Activated CD8-positive, alpha-beta memory T cell treated with anti-CD3 and anti-CD28 coated beads, Interleukin-2, amount 10 ng/mL, durations not matched to agents 7 days and 5 days (primary cell): ENCODE results near the gene PER2. TPM values are rescaled to one million over a fixed set of nuclear protein-coding genes. Genes with fewer than 3 reads are reported as not detected.
"Not testable (repeated sequence)": the region's sequence is repeated elsewhere in the genome, so short reads cannot be mapped to it uniquely, and the experiment has no call there.

Experiments used
- ATAC-seq: fragments of 150-1000 bp; cut with Tn5 transposase; one replicate; pipeline ENCODE4 v1.10.0; 2021; ENCODE audit warnings: moderate library complexity
- CTCF ChIA-PET: fragments of 350-600 bp; sonication (Branson Sonifier 250); formaldehyde crosslinking; loops from one replicate; lab custom pipeline; 2021; ENCODE audit warnings: antibody characterized with exemption; lab: Charles Lee
- DNase-seq: peaks from one replicate; pipeline ENCODE4 v3.0.0-alpha.2; 2020
- H3K27ac Mint-ChIP-seq: one replicate; pipeline ENCODE4 v1.8.0; 2021; ENCODE audit warnings: mild to moderate bottlenecking, mixed read lengths
- H3K27me3 Mint-ChIP-seq: one replicate; pipeline ENCODE4 v1.8.0; 2021; ENCODE audit warnings: mixed read lengths
- H3K36me3 Mint-ChIP-seq: one replicate; pipeline ENCODE4 v1.8.0; 2021; ENCODE audit warnings: mild to moderate bottlenecking, mixed read lengths
- H3K4me1 Mint-ChIP-seq: one replicate; pipeline ENCODE4 v1.8.0; 2021; ENCODE audit warnings: mixed read lengths
- H3K4me3 Mint-ChIP-seq: one replicate; pipeline ENCODE4 v1.8.0; 2021; ENCODE audit warnings: mild to moderate bottlenecking, moderate library complexity, mixed read lengths
- H3K9me3 Mint-ChIP-seq: one replicate; pipeline ENCODE4 v1.8.0; 2022; ENCODE audit warnings: low read depth, mixed read lengths
- total RNA-seq, 2 experiments: library from RNA; stranded (reverse); gene quantifications; one replicate each; pipeline ENCODE4 v1.2.3, GENCODE V29; 2021

The PER2 gene
- total RNA-seq, 2 experiments from 2014 or later = 9.1 to 11.5 TPM

DNA sequence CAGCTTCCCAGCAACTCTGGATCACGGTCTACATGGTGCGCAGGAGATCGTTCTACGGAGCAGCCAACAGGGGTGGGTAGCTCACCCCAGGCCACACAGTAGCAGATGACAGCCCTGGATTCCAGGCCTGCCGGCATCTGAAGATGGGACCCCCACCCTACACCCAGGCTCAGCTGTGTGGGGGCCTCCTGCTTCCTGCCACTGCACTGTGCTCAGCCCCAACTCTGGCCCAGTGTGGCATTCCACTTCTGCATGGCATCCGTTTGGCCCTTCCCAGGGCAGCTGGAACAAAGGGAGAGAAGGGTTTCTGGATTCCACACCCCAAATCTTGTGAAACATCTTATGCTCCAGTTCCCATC is 9.1 kb downstream of the PER2 start:
- H3K27me3 Mint-ChIP-seq = no peaks in the 10 kb centered on the region
- no peaks in the 10 kb centered on the region for H3K4me1 Mint-ChIP-seq
- CTCF ChIA-PET = no interaction called here
- no peak overlapping the region for H3K27ac Mint-ChIP-seq
- no peaks in the 10 kb centered on the region for H3K9me3 Mint-ChIP-seq
- DNase-seq (no peak), ATAC-seq (no peak)
- no peaks in the 10 kb centered on the region for H3K36me3 Mint-ChIP-seq
- H3K4me3 Mint-ChIP-seq = no peak overlapping the region

DNA sequence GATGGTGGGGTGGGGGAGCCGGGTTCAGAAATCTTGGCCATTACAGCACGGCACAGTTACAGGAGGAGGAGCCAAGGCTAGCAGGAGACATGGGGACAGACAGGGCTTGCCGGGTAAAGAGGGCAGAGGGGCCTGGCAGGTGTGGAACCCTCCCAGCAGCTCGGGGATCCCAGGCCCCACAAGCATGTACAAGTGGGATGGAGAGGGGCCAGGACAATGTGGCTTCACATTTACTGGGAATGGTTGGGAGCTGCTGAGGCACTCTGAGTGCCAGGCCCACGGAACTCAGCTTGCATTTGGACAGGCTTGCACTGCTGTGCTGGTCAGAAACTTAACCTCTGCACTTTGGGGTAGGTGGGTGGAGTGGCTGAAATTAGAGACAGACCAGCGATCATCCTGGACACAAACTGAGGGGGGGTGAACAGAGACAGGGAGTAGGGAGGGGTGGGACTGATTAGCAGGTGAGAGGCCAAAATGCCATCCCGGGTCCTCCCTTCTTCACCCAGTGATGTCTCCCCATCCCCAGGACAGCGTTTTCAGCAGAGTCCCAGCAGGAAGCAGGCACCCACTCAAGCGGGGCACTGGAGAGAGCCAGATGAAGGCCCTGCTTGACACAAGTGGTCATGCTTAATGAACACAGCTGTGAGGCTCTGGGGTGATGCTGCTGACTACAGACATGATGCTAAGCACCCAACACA is 9.6 kb downstream of the PER2 start:
- H3K27me3 Mint-ChIP-seq = no peaks in the 10 kb centered on the region
- no peaks in the 10 kb centered on the region for H3K4me1 Mint-ChIP-seq
- H3K27ac Mint-ChIP-seq = no peak overlapping the region
- no peaks in the 10 kb centered on the region for H3K36me3 Mint-ChIP-seq
- DNase-seq (no peak), ATAC-seq (no peak)
- CTCF ChIA-PET = interaction anchor here (0.7 kb wide), 1 partner anchor 13 kb away, joined by 3 read pairs; no protein-coding TSS in a partner anchor
- no peaks in the 10 kb centered on the region for H3K9me3 Mint-ChIP-seq
- no peak overlapping the region for H3K4me3 Mint-ChIP-seq

DNA sequence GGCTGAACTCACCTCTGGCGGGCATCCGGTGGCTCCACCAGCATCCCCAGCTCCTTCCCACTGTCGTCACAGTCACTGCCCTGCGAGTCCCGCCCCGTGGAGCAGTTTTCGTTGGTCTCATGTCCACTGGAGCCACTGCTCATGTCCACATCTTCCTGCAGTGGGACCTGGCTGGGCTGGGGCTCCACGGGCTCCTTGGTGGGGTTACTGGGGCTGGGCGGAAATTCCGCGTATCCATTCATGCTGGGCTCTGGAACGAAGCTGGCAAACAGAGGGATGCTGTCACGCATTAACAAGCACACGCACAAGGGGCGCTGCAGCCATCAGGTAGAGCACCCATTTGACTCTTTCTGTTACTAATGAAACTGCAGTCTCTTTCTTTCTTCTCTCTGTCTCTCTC is 10.7 kb downstream of the PER2 start:
- H3K9me3 Mint-ChIP-seq = no peaks in the 10 kb centered on the region
- H3K4me3 Mint-ChIP-seq = no peak overlapping the region
- ATAC-seq = no peak
- no peaks in the 10 kb centered on the region for H3K4me1 Mint-ChIP-seq
- CTCF ChIA-PET = no interaction called here
- no peaks in the 10 kb centered on the region for H3K27me3 Mint-ChIP-seq
- H3K27ac Mint-ChIP-seq = no peak overlapping the region
- no peak for DNase-seq
- H3K36me3 Mint-ChIP-seq = no peaks in the 10 kb centered on the region

DNA sequence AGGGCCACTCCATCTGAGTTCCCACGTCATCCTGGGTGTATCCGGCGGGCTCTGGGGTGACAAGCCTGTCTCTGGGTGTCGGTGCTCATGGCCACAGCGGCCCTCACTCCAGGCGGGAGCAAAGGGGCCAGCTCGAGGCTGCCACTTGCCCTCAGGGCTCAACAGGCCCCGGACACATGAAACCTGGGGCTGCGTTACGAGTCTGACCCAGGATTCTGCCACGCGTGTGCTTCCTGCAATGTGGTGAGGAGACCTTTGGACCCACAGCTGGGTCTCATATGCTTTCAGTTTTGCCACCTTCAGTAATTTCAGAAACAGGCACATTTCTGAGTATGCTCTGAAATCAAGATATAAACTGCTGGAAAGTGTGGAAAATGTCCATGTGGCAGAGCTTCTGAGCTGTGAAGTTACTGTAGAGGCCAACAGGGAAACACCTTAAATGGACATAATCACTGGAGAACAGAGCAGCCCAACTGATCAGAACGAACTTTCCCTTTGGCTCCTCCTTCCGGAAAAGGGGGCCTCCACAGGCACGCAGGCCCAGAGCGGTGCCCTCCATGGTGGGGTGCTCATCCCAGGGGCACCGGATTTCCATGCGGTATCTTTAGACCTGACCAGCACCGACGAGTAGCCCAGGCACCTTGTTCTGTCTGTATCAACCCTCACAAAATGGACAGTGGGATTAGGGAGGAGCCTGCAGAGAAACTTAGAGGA is 14.1 kb downstream of the PER2 start:
- H3K4me3 Mint-ChIP-seq = no peak overlapping the region
- no peak overlapping the region for H3K27ac Mint-ChIP-seq
- no peaks in the 10 kb centered on the region for H3K27me3 Mint-ChIP-seq
- CTCF ChIA-PET = interaction anchor here (1.0 to 1.7 kb wide), 3 partner anchors 10 to 19 kb away, joined by 3 to 4 read pairs (median 3); no protein-coding TSS in a partner anchor
- H3K36me3 Mint-ChIP-seq = no peaks in the 10 kb centered on the region
- no peaks in the 10 kb centered on the region for H3K4me1 Mint-ChIP-seq
- ATAC-seq (no peak), DNase-seq (no peak)
- no peaks in the 10 kb centered on the region for H3K9me3 Mint-ChIP-seq

DNA sequence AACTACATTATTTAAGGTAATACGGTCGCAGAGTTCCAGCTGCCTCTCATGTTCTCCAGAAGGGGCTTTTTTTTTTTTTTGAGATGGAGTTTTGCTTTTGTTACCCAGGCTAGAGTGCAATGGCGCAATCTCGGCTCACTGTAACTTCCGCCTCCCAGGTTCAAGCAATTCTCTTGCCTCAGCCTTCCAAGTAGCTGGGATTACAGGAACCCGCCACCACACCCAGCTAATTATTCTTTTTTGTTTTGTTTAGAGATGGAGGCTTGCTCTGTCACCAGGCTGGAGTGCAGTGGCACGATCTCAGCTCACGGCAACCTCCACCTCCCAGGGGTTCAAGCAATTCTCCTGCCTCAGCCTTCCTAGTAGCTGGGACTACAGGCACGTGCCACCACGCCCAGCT is 15.0 kb downstream of the PER2 start:
- CTCF ChIA-PET = interaction anchor here (0.8 to 2.4 kb wide), 4 partner anchors 9 to 69 kb away, joined by 3 to 8 read pairs (median 4); no protein-coding TSS in a partner anchor

DNA sequence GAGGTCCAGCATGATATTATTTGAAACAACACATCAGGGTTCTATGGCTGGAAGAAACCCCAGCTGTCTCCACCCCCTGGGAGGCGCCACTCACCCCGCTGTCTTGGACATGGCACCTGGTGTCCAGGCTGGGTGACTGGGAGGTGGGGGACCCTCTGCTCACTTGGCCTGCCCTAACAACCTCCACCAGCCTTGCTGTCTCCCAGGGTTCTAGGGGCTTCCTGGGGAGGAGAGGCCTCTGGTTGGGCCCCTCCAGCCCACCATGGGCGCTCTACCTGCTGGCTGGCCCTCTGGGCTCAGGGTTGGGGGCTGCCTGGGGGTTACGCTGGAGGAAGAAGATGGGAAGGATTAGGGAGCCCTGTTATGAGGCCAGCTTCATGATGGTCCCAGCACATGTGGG is 16.3 kb downstream of the PER2 start:
- DNase-seq = no peak
- H3K4me3 Mint-ChIP-seq = no peak overlapping the region
- peaks cover 1% of the 10 kb centered on the region for H3K36me3 Mint-ChIP-seq
- no peaks in the 10 kb centered on the region for H3K27me3 Mint-ChIP-seq
- H3K4me1 Mint-ChIP-seq = no peaks in the 10 kb centered on the region
- H3K27ac Mint-ChIP-seq = no peak overlapping the region
- no peak for ATAC-seq
- CTCF ChIA-PET = interaction anchor here (2.4 kb wide), 1 partner anchor 9 kb away, joined by 8 read pairs; no protein-coding TSS in a partner anchor
- no peaks in the 10 kb centered on the region for H3K9me3 Mint-ChIP-seq

More for the DNA sequence above, 15.0 kb downstream of the PER2 start:
- H3K27ac Mint-ChIP-seq, H3K27me3 Mint-ChIP-seq, H3K4me1 Mint-ChIP-seq, H3K36me3 Mint-ChIP-seq, H3K9me3 Mint-ChIP-seq, ATAC-seq, DNase-seq, H3K4me3 Mint-ChIP-seq: not testable (repeated sequence)

DNA sequence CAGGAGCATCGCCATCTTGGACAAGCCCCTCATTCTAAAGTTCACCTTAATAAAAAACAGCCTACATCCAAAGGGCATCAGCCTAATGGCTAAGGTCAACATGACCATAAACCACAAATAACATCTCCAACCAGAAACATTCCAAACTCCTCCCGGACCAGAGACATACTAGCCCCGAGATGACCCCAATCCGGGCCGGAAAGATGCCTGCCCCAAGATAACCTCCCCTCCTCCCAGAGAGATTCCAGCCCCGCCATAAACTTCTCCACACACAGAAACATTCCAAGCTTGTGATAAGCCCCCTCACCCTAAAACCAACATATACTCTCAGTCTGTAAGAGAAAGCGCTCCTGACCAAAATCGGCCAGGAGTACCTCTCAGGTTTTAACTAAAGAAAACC is 16.7 kb downstream of the PER2 start:
- not testable (repeated sequence) for ATAC-seq, H3K36me3 Mint-ChIP-seq, H3K4me1 Mint-ChIP-seq, DNase-seq, H3K27ac Mint-ChIP-seq, H3K9me3 Mint-ChIP-seq, H3K4me3 Mint-ChIP-seq, H3K27me3 Mint-ChIP-seq
- CTCF ChIA-PET = interaction anchor here (2.4 kb wide), 1 partner anchor 8 kb away, joined by 8 read pairs; no protein-coding TSS in a partner anchor

DNA sequence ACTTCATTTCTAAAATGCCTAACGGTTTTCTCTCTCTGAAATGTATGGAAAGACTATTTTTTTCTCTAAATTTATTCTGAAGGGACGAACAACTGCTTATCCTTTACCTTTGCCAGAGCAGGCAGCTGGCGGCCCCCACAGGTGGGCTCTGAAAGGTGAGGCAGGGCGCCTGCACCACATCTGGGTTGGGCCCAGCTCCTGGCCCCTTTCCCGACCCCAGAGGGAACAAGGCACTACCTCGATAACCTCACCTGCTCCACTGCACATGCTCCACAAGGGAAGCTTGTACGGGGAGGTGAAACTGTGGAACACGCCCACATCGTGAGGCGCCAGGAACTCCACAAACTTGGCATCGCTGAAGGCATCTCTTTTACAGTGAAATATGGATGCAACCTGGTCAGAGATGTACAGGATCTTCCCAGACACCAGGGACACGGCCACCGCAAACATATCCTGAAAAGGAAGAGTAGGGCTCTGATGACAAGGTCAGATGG is 17.3 kb downstream of the PER2 start:
- H3K4me3 Mint-ChIP-seq = no peak overlapping the region
- peaks cover 1% of the 10 kb centered on the region for H3K36me3 Mint-ChIP-seq
- CTCF ChIA-PET = interaction anchor here (2.4 kb wide), 1 partner anchor 8 kb away, joined by 8 read pairs; no protein-coding TSS in a partner anchor
- ATAC-seq (no peak), DNase-seq (no peak)
- no peaks in the 10 kb centered on the region for H3K9me3 Mint-ChIP-seq
- no peak overlapping the region for H3K27ac Mint-ChIP-seq
- H3K27me3 Mint-ChIP-seq = no peaks in the 10 kb centered on the region
- no peaks in the 10 kb centered on the region for H3K4me1 Mint-ChIP-seq

DNA sequence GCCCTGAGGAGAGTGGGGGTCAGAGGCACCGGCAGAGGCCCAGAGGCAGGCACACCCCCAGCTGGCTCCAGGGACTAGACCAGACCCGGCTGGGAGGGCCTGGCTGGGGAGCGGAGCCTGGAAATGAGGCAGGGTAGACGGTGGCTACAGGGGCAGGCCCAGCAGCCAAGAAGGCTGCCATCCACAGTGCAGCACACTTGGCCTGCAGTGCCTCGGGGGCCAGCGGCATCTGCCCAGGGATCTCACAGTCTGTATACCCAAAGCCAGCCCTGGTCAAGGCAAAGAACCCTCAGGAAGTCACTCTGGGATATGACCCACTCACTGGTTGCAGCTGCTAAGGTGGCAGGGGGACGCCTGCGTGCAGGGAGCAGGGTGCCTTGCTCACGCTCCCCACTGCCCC is 17.8 kb downstream of the PER2 start:
- ATAC-seq (no peak), DNase-seq (no peak)
- Mint-ChIP-seq H3K36me3 (peaks cover 1% of the 10 kb centered on the region), H3K4me3 (no peak overlapping the region), H3K27ac (no peak overlapping the region), H3K4me1 (no peaks in the 10 kb centered on the region), H3K9me3 (no peaks in the 10 kb centered on the region), H3K27me3 (no peaks in the 10 kb centered on the region)
- CTCF ChIA-PET = no interaction called here

DNA sequence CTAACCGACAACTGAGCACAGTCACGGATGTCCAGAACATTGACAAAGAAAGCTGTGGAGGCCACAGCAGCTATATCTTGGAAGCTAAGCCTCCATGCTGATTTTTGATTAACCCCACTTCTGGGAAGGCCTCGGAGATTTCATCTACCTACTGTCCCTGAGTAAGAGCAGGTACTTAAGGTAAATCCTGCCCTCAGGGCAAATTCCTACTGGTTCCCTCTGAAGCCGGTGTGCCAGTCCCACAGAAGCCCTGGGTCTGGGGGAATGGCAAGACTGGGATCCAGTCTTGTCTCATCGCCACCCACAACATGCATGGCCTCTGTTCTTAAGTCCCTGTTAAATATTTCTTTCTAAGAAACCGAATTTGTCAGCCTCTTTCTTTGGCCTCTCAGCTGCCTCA is 18.7 kb downstream of the PER2 start:
- Mint-ChIP-seq H3K4me3 (no peak overlapping the region), H3K27ac (no peak overlapping the region), H3K27me3 (no peaks in the 10 kb centered on the region), H3K4me1 (no peaks in the 10 kb centered on the region), H3K9me3 (no peaks in the 10 kb centered on the region), H3K36me3 (peaks cover 1% of the 10 kb centered on the region)
- CTCF ChIA-PET = no interaction called here
- DNase-seq (no peak), ATAC-seq (no peak)

DNA sequence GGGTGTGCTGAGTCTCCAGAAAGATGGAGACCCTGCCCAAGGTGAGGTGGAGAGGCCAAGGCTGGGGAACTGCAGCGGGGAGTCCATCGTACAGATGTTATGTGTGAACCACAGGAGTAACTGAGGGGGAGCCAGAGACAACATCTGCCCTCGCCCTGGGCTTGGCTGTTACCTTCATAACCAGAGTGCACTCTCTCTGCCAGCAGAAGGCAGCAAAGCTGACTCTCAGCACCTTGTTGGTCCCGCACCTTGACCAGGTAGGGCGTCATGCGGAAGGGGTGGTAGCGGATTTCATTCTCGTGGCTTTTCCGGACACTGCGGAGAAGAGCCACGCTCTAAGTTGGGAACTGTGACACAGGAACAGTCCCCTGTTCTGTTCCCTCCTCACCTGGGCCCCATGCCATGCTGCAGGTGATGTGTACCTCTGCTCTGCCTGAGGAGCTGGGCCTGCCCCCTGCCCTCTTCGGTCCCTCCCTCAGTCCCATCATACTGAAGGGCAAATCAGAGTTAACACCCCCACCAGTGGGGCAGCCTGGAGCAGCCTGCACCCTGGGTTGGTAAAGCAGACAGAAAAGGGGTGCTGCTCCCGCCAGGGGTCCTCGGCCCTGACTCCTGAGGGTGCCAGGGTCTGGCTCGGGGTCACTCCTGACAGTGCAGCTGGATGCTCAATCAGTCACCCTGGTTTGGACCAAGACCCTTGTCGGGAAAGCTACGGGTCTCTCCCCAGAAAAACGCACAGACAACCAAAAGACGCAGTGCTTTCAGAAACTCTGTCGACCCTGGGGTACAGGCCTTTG is 20.3 kb downstream of the PER2 start:
- no peak overlapping the region for H3K27ac Mint-ChIP-seq
- ATAC-seq = no peak
- peaks cover 1% of the 10 kb centered on the region for H3K36me3 Mint-ChIP-seq
- H3K4me1 Mint-ChIP-seq = peaks cover 5% of the 10 kb centered on the region
- H3K27me3 Mint-ChIP-seq = no peaks in the 10 kb centered on the region
- H3K9me3 Mint-ChIP-seq = no peaks in the 10 kb centered on the region
- CTCF ChIA-PET = interaction anchor here (1.1 kb wide), 1 partner anchor 12 kb away, joined by 4 read pairs; no protein-coding TSS in a partner anchor
- DNase-seq = no peak
- H3K4me3 Mint-ChIP-seq = no peak overlapping the region

DNA sequence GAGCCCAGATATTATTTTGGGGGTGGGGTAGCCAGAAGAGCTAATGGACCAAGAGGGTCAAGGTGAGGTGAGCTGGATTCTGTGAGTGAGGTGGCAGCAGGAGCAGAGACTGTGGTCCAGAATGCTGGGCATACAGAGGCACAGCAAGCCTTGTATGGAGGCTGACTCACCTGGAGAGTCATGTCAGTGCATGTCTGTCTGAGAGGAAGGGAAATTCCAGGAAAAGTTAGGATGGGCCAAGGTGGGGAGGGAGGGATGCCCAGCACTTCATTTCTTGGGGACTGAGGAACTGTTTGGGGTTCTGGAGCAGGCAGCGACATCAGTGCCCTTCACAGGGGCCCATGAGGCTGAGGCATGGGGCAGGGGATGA is 21.1 kb downstream of the PER2 start:
- CTCF ChIA-PET = interaction anchor here (1.1 kb wide), 1 partner anchor 12 kb away, joined by 4 read pairs; no protein-coding TSS in a partner anchor
- no peak for DNase-seq
- H3K4me1 Mint-ChIP-seq = peaks cover 5% of the 10 kb centered on the region
- H3K27me3 Mint-ChIP-seq = no peaks in the 10 kb centered on the region
- no peaks in the 10 kb centered on the region for H3K9me3 Mint-ChIP-seq
- H3K27ac Mint-ChIP-seq = peak overlapping the region; percentile 9
- ATAC-seq = no peak
- peaks cover 1% of the 10 kb centered on the region for H3K36me3 Mint-ChIP-seq
- H3K4me3 Mint-ChIP-seq = no peak overlapping the region

DNA sequence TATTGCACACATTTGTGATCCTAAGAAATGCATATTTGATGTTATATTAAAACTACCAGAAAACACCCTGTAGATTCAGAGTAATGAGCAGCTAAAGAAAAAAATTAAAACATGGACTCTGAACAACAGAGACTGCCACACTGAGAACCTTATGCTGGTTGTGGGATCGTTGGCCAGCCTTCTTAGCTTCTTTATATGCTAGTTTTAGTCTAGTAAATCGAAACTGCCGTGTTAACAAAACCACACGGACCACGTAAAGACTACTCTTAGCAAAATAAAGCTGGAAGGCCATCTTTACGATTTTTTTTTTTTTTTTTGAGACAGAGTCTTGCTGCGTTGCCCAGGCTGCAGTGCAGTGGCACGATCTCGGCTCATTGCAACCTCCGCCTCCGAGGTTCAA is 22.8 kb downstream of the PER2 start:
- Mint-ChIP-seq H3K9me3 (no peaks in the 10 kb centered on the region), H3K4me3 (no peak overlapping the region), H3K27ac (no peak overlapping the region)

More for the DNA sequence above, 22.8 kb downstream of the PER2 start:
- H3K27me3 Mint-ChIP-seq = no peaks in the 10 kb centered on the region
- peaks cover 1% of the 10 kb centered on the region for H3K36me3 Mint-ChIP-seq
- peaks cover 5% of the 10 kb centered on the region for H3K4me1 Mint-ChIP-seq
- CTCF ChIA-PET = interaction anchor here (0.9 to 4.0 kb wide), 8 partner anchors 13 to 407 kb away, joined by 3 to 31 read pairs (median 4); partner anchors contain the start of gene PER2
- no peak for ATAC-seq
- DNase-seq = no peak
